NCI-H2029 treated with DMSO at 0.1 percent for 48 hours (cell line): ENCODE data around the gene FOXP1.

Experiments
- DNase-seq: peaks from one replicate; lab custom pipeline; 2025; lab: John Stamatoyannopoulos, UW

The FOXP1 gene

DNA sequence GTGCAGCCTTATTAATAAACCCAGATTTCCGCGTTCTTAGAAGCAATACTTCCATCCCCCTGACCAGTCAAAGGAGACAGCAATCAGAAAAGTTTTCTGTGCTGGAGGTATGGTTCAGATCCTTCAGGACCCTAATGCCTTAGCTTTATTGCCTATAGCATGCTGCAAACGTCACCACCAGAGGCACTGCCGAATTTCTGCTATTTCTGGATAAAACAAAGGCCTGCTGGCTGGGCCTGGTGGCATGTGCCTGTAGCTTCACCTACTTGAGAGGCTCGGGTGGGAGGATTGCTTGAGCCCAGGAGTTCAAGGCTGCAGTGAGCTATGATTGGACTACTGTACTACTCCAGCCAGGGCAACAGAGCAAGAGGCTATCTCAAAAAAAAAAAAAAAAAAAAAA lies 407.2 kb downstream of the FOXP1 start:
- DNase-seq = no peak

DNA sequence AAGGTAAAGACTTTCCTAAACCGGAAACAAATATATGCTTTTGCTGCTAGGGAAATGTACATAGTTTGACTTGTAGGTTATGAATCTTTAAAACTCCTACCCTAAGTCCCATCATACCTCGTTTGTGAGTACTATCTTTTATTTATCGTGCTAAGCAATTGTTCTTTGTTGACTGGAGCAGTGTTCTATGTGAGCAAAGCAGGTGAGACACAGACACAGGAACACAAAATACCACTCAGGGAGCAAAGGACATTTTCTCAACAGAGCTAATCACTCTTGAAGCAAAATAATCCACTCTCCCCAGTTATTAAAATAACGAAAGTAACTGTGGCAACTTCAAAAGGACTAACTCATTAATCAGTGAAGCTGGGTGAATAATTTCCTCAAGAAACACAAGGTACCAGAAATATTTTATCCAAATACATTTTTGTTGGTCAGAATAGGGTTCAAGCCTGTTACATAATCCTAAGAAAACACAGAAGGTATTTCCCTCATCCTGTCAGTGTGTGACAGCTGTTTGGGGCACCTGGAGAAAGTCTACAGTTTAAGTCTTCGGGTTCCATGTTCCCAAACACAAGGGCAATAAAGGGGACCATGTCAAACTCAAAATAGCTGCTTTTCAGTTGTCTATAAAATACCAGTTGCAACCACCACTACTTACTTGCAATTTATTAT lies 407.7 kb downstream of the FOXP1 start:
- no peak for DNase-seq

DNA sequence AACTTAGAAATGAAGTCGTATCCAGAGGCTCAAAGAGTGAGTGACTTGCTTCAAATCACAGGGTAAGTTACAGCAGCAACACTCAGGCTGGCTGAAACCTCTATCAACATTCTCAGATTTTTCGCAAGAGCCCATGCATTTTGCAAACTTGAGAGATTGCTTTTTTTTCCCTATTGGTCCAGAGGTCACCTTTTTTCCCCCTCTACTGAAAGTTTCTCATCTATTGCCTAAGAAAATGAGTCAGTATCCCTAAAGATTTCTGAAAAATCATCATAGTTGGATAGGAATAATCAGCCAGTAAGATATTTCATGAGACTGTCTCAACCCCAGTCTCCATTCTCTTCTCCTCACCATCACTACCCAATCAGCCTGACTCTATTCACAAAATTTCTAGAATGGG lies 410.6 kb downstream of the FOXP1 start:
- DNase-seq = no peak

GRCh38 chr3:71172189-71172588 lies 411.3 kb downstream of the FOXP1 start:
- no peak for DNase-seq

DNA sequence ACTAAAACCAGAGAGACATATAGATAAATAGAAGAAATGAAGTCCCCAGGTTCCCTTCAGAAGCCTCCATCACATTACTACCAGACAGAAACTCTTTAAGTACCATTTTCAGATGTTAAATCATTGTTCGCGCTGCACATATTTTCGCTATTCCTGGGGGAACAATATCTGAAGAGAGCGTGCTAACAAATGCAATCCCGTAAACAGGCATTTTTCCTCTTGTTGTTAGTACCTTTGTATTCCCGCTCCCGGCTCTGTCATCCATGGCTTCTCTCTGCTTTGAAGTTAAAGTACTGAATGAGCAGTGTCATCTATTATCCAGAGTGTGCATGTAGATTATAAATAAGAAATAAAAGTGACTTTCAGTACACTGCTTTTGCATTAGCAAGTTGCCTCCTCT lies 412.3 kb downstream of the FOXP1 start:
- no peak for DNase-seq

- DNase-seq = no peak
Observed at GRCh38 chr3:71168880-71169411, 414.6 kb downstream of the FOXP1 start.

DNA sequence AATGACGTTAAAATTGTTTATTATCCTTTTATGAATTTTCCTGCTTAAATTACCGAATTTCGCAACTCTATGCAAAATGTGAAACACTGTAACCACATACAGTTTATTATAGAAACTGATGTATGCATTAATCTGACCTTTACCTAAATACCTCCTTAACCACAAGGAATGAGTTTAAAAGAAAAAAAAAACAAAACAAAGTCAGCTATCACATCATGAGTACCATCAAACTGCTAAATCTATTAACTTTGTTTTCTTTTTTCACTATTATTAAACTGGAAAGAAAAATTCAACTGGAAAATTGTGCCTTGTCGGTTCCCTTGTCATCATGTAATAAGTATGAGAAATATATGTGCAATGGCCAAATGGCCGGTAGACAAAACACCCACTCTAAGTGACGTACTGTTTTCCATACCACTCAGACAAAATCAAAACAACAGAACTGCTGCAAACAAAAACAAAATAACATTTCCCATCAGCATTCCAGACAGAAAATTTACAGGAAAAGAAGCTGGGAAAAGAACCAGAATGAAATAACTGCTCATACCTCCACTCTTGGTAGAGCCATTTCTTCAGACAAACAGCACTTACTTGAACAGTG lies 415.3 kb downstream of the FOXP1 start:
- no peak for DNase-seq

DNA sequence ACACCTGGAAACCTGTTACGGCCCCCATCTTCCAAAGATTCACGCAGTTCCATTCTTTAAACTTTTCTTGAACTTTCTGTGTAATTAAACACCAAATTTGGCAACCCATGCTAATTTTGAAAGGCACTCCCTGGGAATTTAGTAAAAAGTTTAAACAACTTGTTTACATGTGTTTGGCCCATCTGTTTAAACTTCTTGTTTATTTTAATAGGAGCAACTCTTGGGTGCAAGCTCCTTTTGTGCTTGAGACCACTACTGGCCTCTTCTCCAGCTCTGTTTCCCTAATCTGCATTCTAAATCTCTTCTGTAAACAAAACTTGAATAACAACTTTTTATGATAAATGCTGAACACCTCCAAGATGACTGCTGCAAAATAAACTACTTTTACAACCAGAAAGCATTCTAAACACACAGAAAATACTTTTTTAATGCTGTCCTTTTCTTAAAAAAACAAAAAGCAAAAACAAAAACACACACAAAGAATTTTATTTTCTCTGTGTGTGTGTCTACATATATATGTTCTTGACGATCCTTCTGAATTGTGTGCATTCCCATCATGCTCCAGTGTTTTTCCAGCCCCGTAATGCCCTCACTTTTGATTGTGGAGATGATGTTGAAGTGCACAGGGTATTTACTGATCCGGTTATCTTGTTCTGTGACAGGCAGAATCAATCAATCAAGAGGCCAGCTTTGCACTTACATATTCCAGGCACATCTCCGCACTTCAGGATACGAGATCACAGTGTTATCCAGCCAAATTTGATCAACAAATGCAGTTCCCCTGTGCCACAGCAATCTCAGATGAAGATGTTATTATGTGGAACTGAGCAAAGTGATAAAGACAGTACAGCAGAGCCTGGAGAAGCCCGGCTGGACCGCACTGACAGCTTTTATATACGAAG lies 416.9 kb downstream of the FOXP1 start:
- no peak for DNase-seq

DNA sequence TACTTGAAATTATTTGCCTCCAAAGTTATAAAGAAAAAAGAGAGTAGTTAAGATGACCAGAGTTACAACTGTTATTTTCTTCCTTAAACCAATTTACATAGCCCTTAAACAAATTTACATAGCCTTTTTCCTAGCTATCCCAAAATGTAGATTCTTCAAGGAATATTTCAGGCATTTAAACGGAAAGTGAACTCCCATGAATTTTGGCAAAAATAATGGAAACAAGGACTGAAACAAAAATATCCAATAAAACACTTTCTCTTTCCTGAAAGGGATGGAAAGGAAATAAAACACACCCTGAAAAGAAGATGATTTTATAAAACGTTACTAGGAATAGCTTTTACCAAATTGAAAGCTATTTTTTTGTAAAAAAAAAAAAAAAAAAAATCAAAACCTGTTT lies 418.6 kb downstream of the FOXP1 start:
- DNase-seq = no peak

DNA sequence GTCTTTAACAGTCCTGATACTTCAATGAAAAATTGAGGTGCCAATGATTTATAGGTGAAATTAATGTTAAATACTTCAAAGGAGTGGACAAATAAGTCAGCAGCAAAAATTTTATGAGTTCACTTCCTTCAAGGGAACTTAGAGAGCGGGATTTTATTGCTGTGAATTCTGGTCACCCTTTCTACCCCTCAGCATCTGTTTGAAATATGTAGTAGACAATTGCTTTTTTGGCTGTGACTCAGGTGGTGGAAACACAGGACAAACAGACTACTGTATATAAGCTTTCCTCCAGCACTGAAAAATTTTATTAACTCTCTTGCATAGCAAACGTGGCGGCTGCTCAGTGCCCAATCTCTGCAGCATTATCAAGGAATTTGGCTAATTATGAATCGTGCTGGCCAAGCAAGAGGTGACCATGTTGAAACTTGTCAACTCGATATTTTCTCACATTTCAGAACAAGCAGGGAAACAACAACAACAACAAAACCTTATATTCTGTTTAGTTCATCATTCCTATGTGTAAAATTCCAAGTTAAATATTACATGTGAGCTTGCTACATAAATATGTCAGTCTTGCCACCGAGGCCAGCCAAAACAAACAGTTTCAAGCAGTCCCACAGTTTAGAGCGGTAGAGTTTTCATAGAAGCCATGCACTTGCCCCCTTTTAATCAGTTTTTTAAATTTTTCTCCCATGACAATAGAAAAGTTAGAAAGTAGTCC lies 420.2 kb downstream of the FOXP1 start:
- no peak for DNase-seq

GRCh38 chr3:71162221-71162620 lies 421.3 kb downstream of the FOXP1 start:
- DNase-seq = no peak

- no peak for DNase-seq
Observed at GRCh38 chr3:71160785-71161546, 422.6 kb downstream of the FOXP1 start.

GRCh38 chr3:71156062-71156665 lies 427.4 kb downstream of the FOXP1 start:
- no peak for DNase-seq

- no peak for DNase-seq
Observed at GRCh38 chr3:71154846-71155245, 428.7 kb downstream of the FOXP1 start.

DNA sequence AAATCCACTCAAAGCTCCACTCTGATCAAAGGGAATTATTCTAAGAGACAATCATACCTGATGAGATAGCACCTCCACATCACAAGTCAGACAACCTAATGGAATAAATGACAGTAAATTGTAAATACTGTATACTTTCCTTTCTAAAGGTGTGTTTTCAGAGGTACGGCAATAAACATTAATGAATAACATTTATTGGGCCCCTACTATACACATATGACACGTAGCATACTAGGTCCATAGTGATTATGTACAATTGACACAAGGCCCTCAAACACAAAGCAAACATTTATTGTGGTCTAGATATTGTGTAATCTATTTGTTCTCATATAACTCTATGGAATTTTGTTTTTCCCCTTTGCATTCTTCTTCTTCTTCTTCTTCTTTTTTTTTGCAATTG lies 429.8 kb downstream of the FOXP1 start:
- DNase-seq = no peak

- no peak for DNase-seq
Observed at GRCh38 chr3:71152892-71153265, 430.6 kb downstream of the FOXP1 start.

DNA sequence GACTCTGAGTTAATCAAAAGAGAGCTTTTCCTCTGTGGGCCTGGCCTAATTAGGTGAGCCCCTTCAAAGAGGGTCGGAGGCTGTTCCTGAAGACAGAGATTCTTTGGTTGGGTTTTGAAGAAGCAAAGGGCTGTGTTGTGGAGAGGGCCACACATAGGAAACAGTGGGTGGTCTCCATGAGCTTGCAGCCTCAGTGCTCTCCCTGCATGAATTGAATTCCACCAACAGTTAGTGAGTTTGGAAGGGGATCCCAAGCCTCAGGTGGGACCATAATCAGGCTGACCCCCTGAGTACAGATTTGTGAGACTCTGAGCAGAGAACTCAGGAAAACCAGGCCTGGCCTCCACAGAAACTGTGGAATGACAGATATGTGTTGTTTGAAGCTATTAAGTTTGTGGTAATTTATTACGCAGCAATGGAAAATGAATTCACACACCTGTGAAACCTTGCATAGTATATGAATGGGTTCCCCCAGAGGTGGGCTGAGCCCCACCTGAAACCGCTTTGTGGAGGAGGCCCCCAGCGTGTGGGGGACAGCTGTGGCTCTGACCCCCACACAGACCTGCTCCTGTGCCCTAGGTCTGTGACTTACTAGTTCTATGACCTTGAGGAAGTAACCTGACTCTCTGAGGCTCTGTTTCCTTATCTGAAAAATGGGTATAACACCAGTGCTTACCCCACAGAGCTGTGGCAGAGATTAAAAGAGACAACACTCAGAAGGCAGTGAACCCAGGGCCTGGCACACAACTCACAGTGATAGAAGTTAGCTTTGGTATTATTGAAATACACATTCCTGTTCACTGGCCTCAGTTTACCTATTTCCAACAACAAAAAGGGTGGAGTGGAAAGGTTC lies 431.3 kb downstream of the FOXP1 start:
- DNase-seq = no peak

- DNase-seq = no peak
Observed at GRCh38 chr3:71149959-71150954, 433.3 kb downstream of the FOXP1 start.
